GM12878 (cell line): ENCODE data around the gene AGER.

ENCODE experiments used
- CBX5 ChIP-seq: sonication (generic); IDR thresholded peaks from 2 replicates; pipeline ENCODE4 v1.6.1; 2016; ENCODE audit warnings: low read depth, moderate library complexity, mild to moderate bottlenecking, inconsistent platforms
- CEBPB ChIP-seq, 2 experiments: fragments of 150-350 bp in 1 of 2; IDR thresholded peaks; 2 replicates each; pipeline ENCODE4 v1.6.1; 2012 to 2014; ENCODE audit warnings: low read depth in 2 of 2, low read length in 2 of 2, borderline replicate concordance in 1 of 2, inconsistent platforms in 1 of 2
- EP300 ChIP-seq, 2 experiments: fragments of 150-350 bp in 1 of 2; IDR thresholded peaks; 2 replicates each; pipeline ENCODE4 v1.6.1; 2011 to 2012; ENCODE audit warnings: low read depth in 2 of 2, low read length in 2 of 2, borderline replicate concordance in 1 of 2, improper control_type of control experiment in 1 of 2, inconsistent platforms in 1 of 2; ENCODE audit not compliant: control insufficient read depth in 1 of 2
- ETV6 ChIP-seq, 2 experiments: fragments of 450-650 bp in 1 of 2; IDR thresholded peaks in 1 of 2; conservative IDR thresholded peaks in 1 of 2; 2 replicates each; pipeline ENCODE4 v1.6.1; 2014; ENCODE audit warnings: antibody characterized with exemption in 1 of 2, borderline replicate concordance in 1 of 2, low read depth in 1 of 2, mild to moderate bottlenecking in 1 of 2, moderate library complexity in 1 of 2
- FOXM1 ChIP-seq: IDR thresholded peaks from 2 replicates; pipeline ENCODE4 v1.6.1; 2012; ENCODE audit warnings: low read depth, mild to moderate bottlenecking, inconsistent platforms, low read length, moderate library complexity
- IKZF1 ChIP-seq: fragments of 450-650 bp; conservative IDR thresholded peaks from 2 replicates; pipeline ENCODE4 v1.6.1; 2017; ENCODE audit warnings: antibody characterized with exemption, mild to moderate bottlenecking
- MYC ChIP-seq: IDR thresholded peaks from 2 replicates; pipeline ENCODE4 v1.6.1; 2011; ENCODE audit warnings: mild to moderate bottlenecking, low read length, moderate library complexity, inconsistent platforms; ENCODE audit not compliant: insufficient read depth, insufficient replicate concordance, insufficient read length, severe bottlenecking
- POLR2AphosphoS5 ChIP-seq: IDR thresholded peaks from 2 replicates; pipeline ENCODE4 v1.6.1; 2011; ENCODE audit warnings: mild to moderate bottlenecking, low read length, inconsistent platforms
- RAD21 ChIP-seq: IDR thresholded peaks from 2 replicates; pipeline ENCODE4 v1.6.1; 2011; ENCODE audit warnings: mild to moderate bottlenecking, low read depth, low read length, moderate library complexity; ENCODE audit not compliant: insufficient read depth
- RBBP5 ChIP-seq: fragments of 200-600 bp; sonication (generic); conservative IDR thresholded peaks from 2 replicates; pipeline ENCODE4 v1.6.1; 2016
- TF ChIP-seq, protein P1 (sequence below): IDR thresholded peaks from 2 replicates; pipeline ENCODE4 v1.6.1; 2012; ENCODE audit warnings: low read depth, low read length, improper control_type of control experiment
- TF ChIP-seq, protein P2 (sequence below): IDR thresholded peaks from 2 replicates; pipeline ENCODE4 v1.6.1; 2011; ENCODE audit warnings: low read depth, low read length, improper control_type of control experiment, borderline replicate concordance

GRCh38 chr6:32187009-32187709, 3.1 kb upstream of the AGER start:
- no peak for TF ChIP-seq CBX5
- no peak for TF ChIP-seq EP300 (IDR thresholded peaks at IDR 0.05; ENCODE audit: borderline replicate concordance in 1 of 2, control insufficient read depth in 1 of 2, low read depth in 2 of 2, low read length in 2 of 2)
- TF ChIP-seq RBBP5 = no peak
- no peak for TF ChIP-seq FOXM1
- no peak for TF ChIP-seq CEBPB (IDR thresholded peaks at IDR 0.05; ENCODE audit: borderline replicate concordance in 1 of 2, low read depth in 2 of 2, low read length in 2 of 2)
- 0 out of 2 replicates have a peak, but pooled peaks have one; percentile 21 for TF ChIP-seq POLR2AphosphoS5
- TF ChIP-seq ETV6 (conservative IDR thresholded peaks at IDR 0.05 in 1 of 2, IDR thresholded peaks at IDR 0.05 in 1 of 2; ENCODE audit: borderline replicate concordance in 1 of 2, low read depth in 1 of 2) = no peak
- no peak for TF ChIP-seq MYC
- TF ChIP-seq, protein P1, sequence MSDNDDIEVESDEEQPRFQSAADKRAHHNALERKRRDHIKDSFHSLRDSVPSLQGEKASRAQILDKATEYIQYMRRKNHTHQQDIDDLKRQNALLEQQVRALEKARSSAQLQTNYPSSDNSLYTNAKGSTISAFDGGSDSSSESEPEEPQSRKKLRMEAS = no peak
- TF ChIP-seq, protein P2, sequence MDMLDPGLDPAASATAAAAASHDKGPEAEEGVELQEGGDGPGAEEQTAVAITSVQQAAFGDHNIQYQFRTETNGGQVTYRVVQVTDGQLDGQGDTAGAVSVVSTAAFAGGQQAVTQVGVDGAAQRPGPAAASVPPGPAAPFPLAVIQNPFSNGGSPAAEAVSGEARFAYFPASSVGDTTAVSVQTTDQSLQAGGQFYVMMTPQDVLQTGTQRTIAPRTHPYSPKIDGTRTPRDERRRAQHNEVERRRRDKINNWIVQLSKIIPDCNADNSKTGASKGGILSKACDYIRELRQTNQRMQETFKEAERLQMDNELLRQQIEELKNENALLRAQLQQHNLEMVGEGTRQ = no peak
- no peak for TF ChIP-seq IKZF1
- TF ChIP-seq RAD21 = no peak
